CD14-positive monocyte (primary cell): Measurements from ENCODE around the gene RAB11B. TPM values are rescaled to one million over a fixed set of nuclear protein-coding genes. Genes with fewer than 3 reads are reported as not detected.
"Not testable (repeated sequence)": the region's sequence is repeated elsewhere in the genome, so short reads cannot be mapped to it uniquely, and the experiment has no call there.

Source experiments
- DNase-seq, 3 donors: peaks; one replicate each; pipeline ENCODE4 v3.0.0-alpha.2; 2011 to 2022
- H2AFZ ChIP-seq: 2 replicates; pipeline ENCODE4 v1.6.0; 2012; ENCODE audit warnings: mild to moderate bottlenecking, low read depth, low read length, inconsistent platforms; ENCODE audit not compliant: insufficient read depth, poor library complexity, severe bottlenecking
- H3K27ac ChIP-seq, 2 donors: 1 replicate in 1 of 2; 2 replicates in 1 of 2; pipeline ENCODE4 v1.5.1; 2012 to 2013; ENCODE audit warnings: low read length in 2 of 2, control low read depth in 1 of 2, inconsistent platforms in 1 of 2, low read depth in 1 of 2, mild to moderate bottlenecking in 1 of 2
- H3K27me3 ChIP-seq, 2 donors: one replicate each; pipeline versions ENCODE4 v1.6.0 to v1.6.1; 2011 to 2013; ENCODE audit warnings: low read length in 2 of 2; ENCODE audit not compliant: control insufficient read depth in 2 of 2, insufficient read depth in 2 of 2
- H3K36me3 ChIP-seq, 2 donors: replicated peaks in 1 of 2; 1 replicate in 1 of 2; 2 replicates in 1 of 2; pipeline versions ENCODE4 v1.5.1 to v1.6.1; 2012 to 2013; ENCODE audit warnings: low read length in 2 of 2, control low read depth in 1 of 2, inconsistent platforms in 1 of 2, mild to moderate bottlenecking in 1 of 2; ENCODE audit not compliant: insufficient read depth in 2 of 2, control insufficient read depth in 1 of 2
- H3K4me1 ChIP-seq, 2 donors: 1 replicate in 1 of 2; 2 replicates in 1 of 2; pipeline versions ENCODE4 v1.5.1 to v1.6.1; 2012 to 2013; ENCODE audit warnings: low read length in 2 of 2, control low read depth in 1 of 2, inconsistent platforms in 1 of 2, mild to moderate bottlenecking in 1 of 2, moderate library complexity in 1 of 2; ENCODE audit not compliant: insufficient read depth in 2 of 2, control insufficient read depth in 1 of 2
- H3K4me2 ChIP-seq: replicated peaks from 2 replicates; pipeline ENCODE3; 2012; ENCODE audit warnings: low read length, moderate library complexity, mild to moderate bottlenecking; ENCODE audit not compliant: poor library complexity, severe bottlenecking; ENCODE audit errors: extremely low read depth
- H3K4me3 ChIP-seq, 3 experiments: fragments of 200-600 bp in 1 of 3; sonication (generic) in 1 of 3; replicated peaks in 1 of 3; 1 replicate in 2 of 3; 2 replicates in 1 of 3; pipeline ENCODE4 v1.5.1; 2011 to 2013; ENCODE audit warnings: low read length in 3 of 3, mild to moderate bottlenecking in 3 of 3, control low read depth in 2 of 3, low read depth in 2 of 3, inconsistent platforms in 1 of 3, moderate library complexity in 1 of 3
- H3K79me2 ChIP-seq: 2 replicates; pipeline ENCODE4 v1.6.0; 2012; ENCODE audit warnings: mild to moderate bottlenecking, control low read depth, inconsistent platforms, low read length, moderate library complexity; ENCODE audit not compliant: insufficient read depth
- H3K9ac ChIP-seq: 2 replicates; pipeline ENCODE4 v1.6.0; 2017; ENCODE audit warnings: low read length, mild to moderate bottlenecking; ENCODE audit not compliant: insufficient read depth, poor library complexity, severe bottlenecking
- H3K9me3 ChIP-seq, 2 donors: replicated peaks in 1 of 2; 1 replicate in 1 of 2; 2 replicates in 1 of 2; pipeline versions ENCODE4 v1.5.1 to v1.6.1; 2012 to 2013; ENCODE audit warnings: low read length in 2 of 2, control low read depth in 1 of 2; ENCODE audit not compliant: control insufficient read depth in 1 of 2, insufficient read depth in 1 of 2
- H4K20me1 ChIP-seq: 2 replicates; pipeline ENCODE4 v1.6.0; 2012; ENCODE audit warnings: mild to moderate bottlenecking, low read length, control low read depth, moderate library complexity; ENCODE audit not compliant: insufficient read depth
- H3K27ac Mint-ChIP-seq, 7 donors: one replicate each; pipeline ENCODE4 v1.8.0; 2020; ENCODE audit warnings: mild to moderate bottlenecking in 7 of 7, mixed read lengths in 7 of 7, moderate library complexity in 6 of 7, inconsistent platforms in 2 of 7
- H3K27me3 Mint-ChIP-seq, 3 donors: one replicate each; pipeline ENCODE4 v1.8.0; 2021 to 2022; ENCODE audit warnings: low read depth in 3 of 3, mild to moderate bottlenecking in 3 of 3, mixed read lengths in 3 of 3, moderate library complexity in 3 of 3, inconsistent platforms in 1 of 3
- H3K36me3 Mint-ChIP-seq, 2 donors: one replicate each; pipeline ENCODE4 v1.8.0; 2020; ENCODE audit warnings: mixed read lengths in 2 of 2, inconsistent platforms in 1 of 2, mild to moderate bottlenecking in 1 of 2
- H3K4me1 Mint-ChIP-seq: one replicate; pipeline ENCODE4 v1.8.0; 2020; ENCODE audit warnings: mild to moderate bottlenecking, mixed read lengths
- H3K4me3 Mint-ChIP-seq, 2 donors: one replicate each; pipeline ENCODE4 v1.8.0; 2020; ENCODE audit warnings: mild to moderate bottlenecking in 2 of 2, mixed read lengths in 2 of 2, moderate library complexity in 1 of 2
- H3K9me3 Mint-ChIP-seq, 7 donors: one replicate each; pipeline ENCODE4 v1.8.0; 2020 to 2022; ENCODE audit warnings: mixed read lengths in 7 of 7, mild to moderate bottlenecking in 6 of 7, moderate library complexity in 6 of 7, inconsistent platforms in 2 of 7
- WGBS: methylation state at CpG from one replicate; pipeline ENCODE4 v1.1.5; 2013; ENCODE audit warnings: missing lambda C conversion rate; ENCODE audit not compliant: insufficient coverage; 5-methylcytosine and 5-hydroxymethylcytosine counted together
- intact Hi-C, 2 donors: fragments of 100-400 bp; cut with micrococcal nuclease; formaldehyde crosslinking; loops; one replicate each; pipeline versions ENCODE4 v1.15.0 to v1.15.1; 2023
- polyA plus RNA-seq, 3 donors: library from polyadenylated mRNA; depleted of rRNA in 1 of 3; unstranded in 2 of 3; stranded (reverse) in 1 of 3; fragments of 300-500 nt in 2 of 3; fragments of >200 nt in 1 of 3; fragmentation: Illumina TruSeq in 2 of 3; gene quantifications; 1 replicate in 2 of 3; 2 replicates in 1 of 3; pipeline ENCODE4 v1.2.3, GENCODE V29; 2012 to 2021
- TF ChIP-seq, protein P1 (sequence below): fragments of 200-600 bp; IDR thresholded peaks from one replicate; pipeline ENCODE4 v1.8.0; 2022; ENCODE audit warnings: antibody characterized with exemption, mild to moderate bottlenecking

The RAB11B gene
- polyA plus RNA-seq, 3 donors, result 36.5 to 128 (median 45.4) TPM

DNA sequence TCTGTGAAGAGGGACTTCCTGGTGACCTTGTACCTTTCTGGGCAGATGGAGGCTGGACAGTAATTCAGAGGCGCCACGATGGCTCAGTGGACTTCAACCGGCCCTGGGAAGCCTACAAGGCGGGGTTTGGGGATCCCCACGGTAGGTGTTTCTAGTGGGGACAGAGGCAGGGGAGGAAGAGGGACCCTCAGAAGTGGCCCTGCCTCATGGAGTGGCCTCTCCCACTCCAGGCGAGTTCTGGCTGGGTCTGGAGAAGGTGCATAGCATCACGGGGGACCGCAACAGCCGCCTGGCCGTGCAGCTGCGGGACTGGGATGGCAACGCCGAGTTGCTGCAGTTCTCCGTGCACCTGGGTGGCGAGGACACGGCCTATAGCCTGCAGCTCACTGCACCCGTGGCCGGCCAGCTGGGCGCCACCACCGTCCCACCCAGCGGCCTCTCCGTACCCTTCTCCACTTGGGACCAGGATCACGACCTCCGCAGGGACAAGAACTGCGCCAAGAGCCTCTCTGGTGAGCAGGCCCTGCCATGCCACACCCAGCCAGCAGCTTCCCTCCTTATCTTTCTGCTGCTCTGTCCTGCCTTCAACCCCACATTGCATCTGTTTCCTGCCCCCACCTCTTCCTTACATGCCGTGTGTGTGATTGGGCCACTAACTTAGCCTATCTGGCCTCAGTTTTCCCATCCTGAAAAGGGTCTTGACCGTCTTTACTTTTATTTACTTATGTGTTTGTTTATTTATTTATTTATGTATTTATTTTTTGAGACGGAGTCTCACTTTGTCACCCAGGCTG lies 19.0 kb upstream of the RAB11B start:
- Histone ChIP-seq H3K4me3 (no peak overlapping the region), H3K9me3 (no peaks in the 10 kb centered on the region), H3K36me3 (no peaks in the 10 kb centered on the region), H3K4me1 (peaks cover 0 to 3% of the 10 kb centered on the region in 2 donors), H3K27ac (no peak overlapping the region), H3K9ac (no peak overlapping the region), H2AFZ (no peak overlapping the region), H4K20me1 (no peaks in the 10 kb centered on the region), H3K27me3 (peaks cover 0 to 14% of the 10 kb centered on the region in 2 donors), H3K79me2 (no peaks in the 10 kb centered on the region), H3K4me2 (no peak overlapping the region)
- peaks cover 6 to 15% of the 10 kb centered on the region in 2 donors for H3K36me3 Mint-ChIP-seq
- H3K27me3 Mint-ChIP-seq, result peaks cover 24 to 30% (median 26%) of the 10 kb centered on the region in 3 donors
- intact Hi-C loops, result no loop called here
- TF ChIP-seq, protein P1, sequence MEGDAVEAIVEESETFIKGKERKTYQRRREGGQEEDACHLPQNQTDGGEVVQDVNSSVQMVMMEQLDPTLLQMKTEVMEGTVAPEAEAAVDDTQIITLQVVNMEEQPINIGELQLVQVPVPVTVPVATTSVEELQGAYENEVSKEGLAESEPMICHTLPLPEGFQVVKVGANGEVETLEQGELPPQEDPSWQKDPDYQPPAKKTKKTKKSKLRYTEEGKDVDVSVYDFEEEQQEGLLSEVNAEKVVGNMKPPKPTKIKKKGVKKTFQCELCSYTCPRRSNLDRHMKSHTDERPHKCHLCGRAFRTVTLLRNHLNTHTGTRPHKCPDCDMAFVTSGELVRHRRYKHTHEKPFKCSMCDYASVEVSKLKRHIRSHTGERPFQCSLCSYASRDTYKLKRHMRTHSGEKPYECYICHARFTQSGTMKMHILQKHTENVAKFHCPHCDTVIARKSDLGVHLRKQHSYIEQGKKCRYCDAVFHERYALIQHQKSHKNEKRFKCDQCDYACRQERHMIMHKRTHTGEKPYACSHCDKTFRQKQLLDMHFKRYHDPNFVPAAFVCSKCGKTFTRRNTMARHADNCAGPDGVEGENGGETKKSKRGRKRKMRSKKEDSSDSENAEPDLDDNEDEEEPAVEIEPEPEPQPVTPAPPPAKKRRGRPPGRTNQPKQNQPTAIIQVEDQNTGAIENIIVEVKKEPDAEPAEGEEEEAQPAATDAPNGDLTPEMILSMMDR, result no peak
- no peak for DNase-seq
- H3K27ac Mint-ChIP-seq, result peak overlapping the region in 1 of 7 donors; percentile 36
- WGBS, result 84% methylated on average over 24 of the region's 28 CpGs
- peaks cover 0 to 3% (median 2%) of the 10 kb centered on the region in 7 donors for H3K9me3 Mint-ChIP-seq
- peaks cover 7% of the 10 kb centered on the region for H3K4me1 Mint-ChIP-seq
- H3K4me3 Mint-ChIP-seq, result no peak overlapping the region

DNA sequence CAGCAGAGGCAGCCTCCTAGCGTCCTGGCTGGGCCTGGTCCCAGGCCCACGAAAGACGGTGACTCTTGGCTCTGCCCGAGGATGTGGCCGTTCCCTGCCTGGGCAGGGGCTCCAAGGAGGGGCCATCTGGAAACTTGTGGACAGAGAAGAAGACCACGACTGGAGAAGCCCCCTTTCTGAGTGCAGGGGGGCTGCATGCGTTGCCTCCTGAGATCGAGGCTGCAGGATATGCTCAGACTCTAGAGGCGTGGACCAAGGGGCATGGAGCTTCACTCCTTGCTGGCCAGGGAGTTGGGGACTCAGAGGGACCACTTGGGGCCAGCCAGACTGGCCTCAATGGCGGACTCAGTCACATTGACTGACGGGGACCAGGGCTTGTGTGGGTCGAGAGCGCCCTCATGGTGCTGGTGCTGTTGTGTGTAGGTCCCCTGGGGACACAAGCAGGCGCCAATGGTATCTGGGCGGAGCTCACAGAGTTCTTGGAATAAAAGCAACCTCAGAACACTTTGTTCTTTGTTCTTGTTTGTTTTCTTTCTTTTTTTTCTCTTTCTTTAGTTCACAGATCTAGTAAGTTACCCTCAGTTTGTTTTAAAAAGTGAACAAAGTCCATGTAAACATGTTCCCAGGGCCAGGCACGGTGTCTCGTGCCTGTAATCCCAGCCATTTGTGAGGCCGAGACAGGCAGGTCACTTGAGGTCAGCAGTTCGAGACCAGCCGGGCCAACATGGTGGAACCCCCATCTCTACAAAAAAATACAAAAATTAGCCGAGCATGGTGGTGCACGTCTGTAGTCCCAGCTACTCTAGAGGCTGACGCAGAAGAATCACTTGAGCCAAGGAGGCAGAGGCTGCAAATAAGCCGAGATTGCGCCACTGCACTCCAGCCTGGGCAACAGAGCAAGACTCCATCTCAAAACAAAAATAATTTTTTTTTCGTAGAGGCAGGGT lies 16.0 kb upstream of the RAB11B start:
- H2AFZ ChIP-seq, result no peak overlapping the region
- no peaks in the 10 kb centered on the region for H3K36me3 ChIP-seq
- H3K4me2 ChIP-seq, result no peak overlapping the region
- H3K4me3 Mint-ChIP-seq, result no peak overlapping the region
- H3K9me3 ChIP-seq, result no peaks in the 10 kb centered on the region
- H3K4me1 Mint-ChIP-seq, result no peaks in the 10 kb centered on the region
- no peaks in the 10 kb centered on the region for H4K20me1 ChIP-seq
- no peak overlapping the region for H3K9ac ChIP-seq
- no peak overlapping the region for H3K27ac ChIP-seq
- intact Hi-C loops, result no loop called here
- H3K36me3 Mint-ChIP-seq, result peaks cover 15 to 27% of the 10 kb centered on the region in 2 donors
- H3K4me1 ChIP-seq, result no peaks in the 10 kb centered on the region
- no peaks in the 10 kb centered on the region for H3K27me3 ChIP-seq
- TF ChIP-seq, protein P1, result no peak
- H3K27me3 Mint-ChIP-seq, result peaks cover 0 to 2% (median 1%) of the 10 kb centered on the region in 3 donors
- no peak overlapping the region for H3K27ac Mint-ChIP-seq
- WGBS, result 94% methylated on average over 17 of the region's 26 CpGs
- H3K4me3 ChIP-seq, result no peak overlapping the region
- H3K79me2 ChIP-seq, result no peaks in the 10 kb centered on the region
- peaks cover 0 to 4% (median 3%) of the 10 kb centered on the region in 7 donors for H3K9me3 Mint-ChIP-seq
- DNase-seq, result no peak

DNA sequence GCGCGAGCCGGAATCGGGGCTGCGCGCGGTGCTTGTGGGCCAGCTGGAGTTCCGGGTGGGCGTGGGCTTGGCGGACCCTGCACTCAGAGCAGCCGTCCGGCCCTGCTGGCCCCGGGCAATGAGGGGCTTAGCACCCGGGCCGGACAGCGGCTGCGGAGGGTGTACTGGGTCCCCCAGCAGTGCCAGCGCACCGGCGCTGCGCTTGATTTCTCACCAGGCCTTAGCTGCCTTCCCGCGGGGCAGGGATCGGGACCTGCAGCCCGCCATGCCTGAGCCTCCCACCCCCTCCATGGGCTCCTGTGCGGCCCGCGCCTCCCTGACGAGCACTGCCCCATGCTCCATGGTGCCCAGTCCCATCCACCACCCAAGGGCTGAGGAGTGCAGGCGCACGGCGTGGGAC lies 14.4 kb upstream of the RAB11B start:
- H3K27me3 ChIP-seq, H3K27ac ChIP-seq, DNase-seq, H3K79me2 ChIP-seq, H2AFZ ChIP-seq, H3K4me2 ChIP-seq, H3K9me3 Mint-ChIP-seq, H3K4me3 ChIP-seq, H4K20me1 ChIP-seq, H3K4me1 Mint-ChIP-seq, H3K27me3 Mint-ChIP-seq, intact Hi-C loops, H3K4me1 ChIP-seq, H3K36me3 ChIP-seq, H3K4me3 Mint-ChIP-seq, H3K9me3 ChIP-seq, H3K9ac ChIP-seq, H3K27ac Mint-ChIP-seq: not testable (repeated sequence)
- peaks cover 20 to 33% of the 10 kb centered on the region in 2 donors for H3K36me3 Mint-ChIP-seq
- WGBS, result 97% methylated on average over 31 of the region's 32 CpGs
